Activated CD4-positive, alpha-beta memory T cell treated with anti-CD3 and anti-CD28 coated beads, Interleukin-2, amount 10 ng/mL, durations not matched to agents 7 days and 5 days (primary cell): Measurements from ENCODE around the gene CAVIN1. TPM values are rescaled to one million over a fixed set of nuclear protein-coding genes. Genes with fewer than 3 reads are reported as not detected.
"Not testable (repeated sequence)": the region's sequence is repeated elsewhere in the genome, so short reads cannot be mapped to it uniquely, and the experiment has no call there.

Source experiments
- CTCF ChIA-PET: fragments of 350-600 bp; sonication (Branson Sonifier 250); formaldehyde crosslinking; loops from one replicate; lab custom pipeline; 2021; ENCODE audit warnings: antibody characterized with exemption, inconsistent platforms; lab: Charles Lee
- POLR2A ChIA-PET: fragments of 350-600 bp; sonication (Branson Sonifier 250); formaldehyde crosslinking; loops from one replicate; lab custom pipeline; 2021; ENCODE audit warnings: antibody characterized with exemption; lab: Charles Lee
- DNase-seq: peaks from one replicate; pipeline ENCODE4 v3.0.0-alpha.2; 2020
- H3K27ac Mint-ChIP-seq: one replicate; pipeline ENCODE4 v1.8.0; 2021; ENCODE audit warnings: mild to moderate bottlenecking, mixed read lengths
- H3K27me3 Mint-ChIP-seq: one replicate; pipeline ENCODE4 v1.8.0; 2021; ENCODE audit warnings: mixed read lengths
- H3K36me3 Mint-ChIP-seq: one replicate; pipeline ENCODE4 v1.8.0; 2021; ENCODE audit warnings: low read depth, mixed read lengths
- H3K4me1 Mint-ChIP-seq: one replicate; pipeline ENCODE4 v1.8.0; 2021; ENCODE audit warnings: mixed read lengths
- H3K4me3 Mint-ChIP-seq: one replicate; pipeline ENCODE4 v1.8.0; 2021; ENCODE audit warnings: mild to moderate bottlenecking, mixed read lengths
- H3K9me3 Mint-ChIP-seq: one replicate; pipeline ENCODE4 v1.8.0; 2021; ENCODE audit warnings: mixed read lengths
- total RNA-seq, 2 experiments: library from RNA; stranded (reverse); gene quantifications; one replicate each; pipeline ENCODE4 v1.2.3, GENCODE V29; 2021

The CAVIN1 gene
- total RNA-seq, 2 experiments from 2014 or later, result 1.0 to 1.1 TPM

GRCh38 chr17:42424991-42425610, 2.0 kb upstream of the CAVIN1 start:
- H3K9me3 Mint-ChIP-seq, result no peaks in the 10 kb centered on the region
- peaks cover 20% of the 10 kb centered on the region for H3K4me1 Mint-ChIP-seq
- no peak overlapping the region for H3K4me3 Mint-ChIP-seq
- POLR2A ChIA-PET, result no interaction called here
- CTCF ChIA-PET, result no interaction called here
- H3K27ac Mint-ChIP-seq, result no peak overlapping the region
- peaks cover 55% of the 10 kb centered on the region for H3K27me3 Mint-ChIP-seq
- no peak for DNase-seq
- H3K36me3 Mint-ChIP-seq, result peaks cover 2% of the 10 kb centered on the region

- ChIA-PET POLR2A (interaction anchor here (0.5 to 1.0 kb wide), 2 partner anchors 76 to 944 kb away, joined by 3 to 4 read pairs; no protein-coding TSS in a partner anchor), CTCF (interaction anchor here (1.2 to 2.0 kb wide), 6 partner anchors 13 to 154 kb away, joined by 3 to 15 read pairs (median 4); no protein-coding TSS in a partner anchor)
- Mint-ChIP-seq H3K27ac (no peak overlapping the region), H3K27me3 (peaks cover 58% of the 10 kb centered on the region), H3K4me3 (no peak overlapping the region), H3K9me3 (no peaks in the 10 kb centered on the region), H3K4me1 (peaks cover 22% of the 10 kb centered on the region), H3K36me3 (peaks cover 2% of the 10 kb centered on the region)
- no peak for DNase-seq
These were observed 710 bp upstream of the CAVIN1 start for GRCh38 chr17:42423766-42424165.

- H3K9me3 Mint-ChIP-seq, result no peaks in the 10 kb centered on the region
- POLR2A ChIA-PET, result interaction anchor here (0.9 to 1.1 kb wide), 3 partner anchors 15 to 87 kb away, joined by 3 to 4 read pairs (median 3); no protein-coding TSS in a partner anchor
- peaks cover 22% of the 10 kb centered on the region for H3K4me1 Mint-ChIP-seq
- peak; percentile 24 for DNase-seq
- H3K27ac Mint-ChIP-seq, result no peak overlapping the region
- peaks cover 49% of the 10 kb centered on the region for H3K27me3 Mint-ChIP-seq
- H3K4me3 Mint-ChIP-seq, result peak overlapping the region; percentile 70
- H3K36me3 Mint-ChIP-seq, result peaks cover 2% of the 10 kb centered on the region
- CTCF ChIA-PET, result interaction anchor here (0.6 to 2.0 kb wide), 11 partner anchors 9 to 176 kb away, joined by 3 to 15 read pairs (median 4); no protein-coding TSS in a partner anchor
These were observed 571 bp downstream of the CAVIN1 start for GRCh38 chr17:42422412-42422957.

GRCh38 chr17:42421507-42422338, 1.3 kb downstream of the CAVIN1 start:
- H3K36me3 Mint-ChIP-seq, result peaks cover 2% of the 10 kb centered on the region
- no peaks in the 10 kb centered on the region for H3K9me3 Mint-ChIP-seq
- CTCF ChIA-PET, result interaction anchor here (0.6 to 2.0 kb wide), 7 partner anchors 15 to 177 kb away, joined by 3 to 15 read pairs (median 5); no protein-coding TSS in a partner anchor
- H3K27me3 Mint-ChIP-seq, result peaks cover 49% of the 10 kb centered on the region
- H3K4me1 Mint-ChIP-seq, result peaks cover 22% of the 10 kb centered on the region
- H3K27ac Mint-ChIP-seq, result no peak overlapping the region
- POLR2A ChIA-PET, result interaction anchor here (1.1 kb wide), 1 partner anchor 72 kb away, joined by 3 read pairs; no protein-coding TSS in a partner anchor
- peak overlapping the region; percentile 41 for H3K4me3 Mint-ChIP-seq
- DNase-seq, result no peak

GRCh38 chr17:42421136-42421506, 1.9 kb downstream of the CAVIN1 start:
- Mint-ChIP-seq H3K4me1 (peaks cover 22% of the 10 kb centered on the region), H3K27ac (no peak overlapping the region), H3K9me3 (no peaks in the 10 kb centered on the region), H3K27me3 (peaks cover 51% of the 10 kb centered on the region), H3K36me3 (peaks cover 2% of the 10 kb centered on the region), H3K4me3 (no peak overlapping the region)
- ChIA-PET CTCF (interaction anchor here (0.6 to 1.7 kb wide), 2 partner anchors 9 to 106 kb away, joined by 4 to 5 read pairs; no protein-coding TSS in a partner anchor), POLR2A (interaction anchor here (1.1 kb wide), 1 partner anchor 73 kb away, joined by 3 read pairs; no protein-coding TSS in a partner anchor)
- no peak for DNase-seq

GRCh38 chr17:42417981-42418380, 5.1 kb downstream of the CAVIN1 start:
- H3K27ac Mint-ChIP-seq, DNase-seq, H3K36me3 Mint-ChIP-seq, H3K4me3 Mint-ChIP-seq, H3K9me3 Mint-ChIP-seq, POLR2A ChIA-PET, CTCF ChIA-PET: not testable (repeated sequence)
- Mint-ChIP-seq H3K27me3 (peaks cover 33% of the 10 kb centered on the region), H3K4me1 (peaks cover 28% of the 10 kb centered on the region)

GRCh38 chr17:42414704-42415409, 8.2 kb downstream of the CAVIN1 start:
- Mint-ChIP-seq H3K36me3 (no peaks in the 10 kb centered on the region), H3K4me1 (peaks cover 11% of the 10 kb centered on the region), H3K9me3 (no peaks in the 10 kb centered on the region), H3K4me3 (peak overlapping the region; percentile 53), H3K27me3 (peaks cover 11% of the 10 kb centered on the region), H3K27ac (no peak overlapping the region)
- POLR2A ChIA-PET, result interaction anchor here (1.1 to 1.7 kb wide), 3 partner anchors 14 to 103 kb away, joined by 3 to 4 read pairs (median 4); partner anchors contain the start of gene STAT3
- CTCF ChIA-PET, result interaction anchor here (0.8 to 3.7 kb wide), 6 partner anchors 9 to 104 kb away, joined by 3 to 17 read pairs (median 3); partner anchors contain the start of gene STAT3
- DNase-seq, result peak; percentile 57

- DNase-seq, result no peak
- ChIA-PET CTCF (interaction anchor here (0.9 to 15.8 kb wide), 6 partner anchors 8 to 104 kb away, joined by 3 to 342 read pairs (median 8); no protein-coding TSS in a partner anchor), POLR2A (interaction anchor here (0.6 to 1.7 kb wide), 2 partner anchors 87 to 102 kb away, joined by 3 to 4 read pairs; no protein-coding TSS in a partner anchor)
- H3K27ac Mint-ChIP-seq, result no peak overlapping the region
- H3K4me1 Mint-ChIP-seq, result peaks cover 10% of the 10 kb centered on the region
- no peak overlapping the region for H3K4me3 Mint-ChIP-seq
- H3K36me3 Mint-ChIP-seq, result no peaks in the 10 kb centered on the region
- no peaks in the 10 kb centered on the region for H3K9me3 Mint-ChIP-seq
- peaks cover 6% of the 10 kb centered on the region for H3K27me3 Mint-ChIP-seq
These were observed 9.5 kb downstream of the CAVIN1 start for GRCh38 chr17:42413464-42414040.

- Mint-ChIP-seq H3K27me3 (peaks cover 13% of the 10 kb centered on the region), H3K4me3 (no peak overlapping the region), H3K9me3 (no peaks in the 10 kb centered on the region), H3K27ac (no peak overlapping the region), H3K4me1 (peaks cover 15% of the 10 kb centered on the region), H3K36me3 (no peaks in the 10 kb centered on the region)
- ChIA-PET POLR2A (interaction anchor here (1.4 kb wide), 1 partner anchor 23 kb away, joined by 4 read pairs; no protein-coding TSS in a partner anchor), CTCF (interaction anchor here (2.1 to 15.8 kb wide), 2 partner anchors 94 to 106 kb away, joined by 5 to 342 read pairs; no protein-coding TSS in a partner anchor)
- DNase-seq, result no peak
These were observed 11.0 kb downstream of the CAVIN1 start for GRCh38 chr17:42411905-42412679.

- Mint-ChIP-seq H3K27me3 (peaks cover 14% of the 10 kb centered on the region), H3K4me1 (peaks cover 15% of the 10 kb centered on the region), H3K36me3 (no peaks in the 10 kb centered on the region), H3K9me3 (no peaks in the 10 kb centered on the region), H3K27ac (no peak overlapping the region), H3K4me3 (no peak overlapping the region)
- POLR2A ChIA-PET, result interaction anchor here (1.4 kb wide), 1 partner anchor 23 kb away, joined by 4 read pairs; no protein-coding TSS in a partner anchor
- CTCF ChIA-PET, result interaction anchor here (1.9 to 15.8 kb wide), 3 partner anchors 12 to 106 kb away, joined by 4 to 342 read pairs (median 5); partner anchors contain the start of gene CAVIN1
- no peak for DNase-seq
These were observed 11.7 kb downstream of the CAVIN1 start for GRCh38 chr17:42411361-42411760.

GRCh38 chr17:42410319-42410685, 12.8 kb downstream of the CAVIN1 start:
- ChIA-PET CTCF (interaction anchor here (0.6 to 15.8 kb wide), 3 partner anchors 13 to 300 kb away, joined by 3 to 342 read pairs (median 4); partner anchors contain the start of gene CAVIN1), POLR2A (interaction anchor here (1.4 kb wide), 1 partner anchor 21 kb away, joined by 4 read pairs; no protein-coding TSS in a partner anchor)
- no peak overlapping the region for H3K4me3 Mint-ChIP-seq
- no peak overlapping the region for H3K27ac Mint-ChIP-seq
- no peaks in the 10 kb centered on the region for H3K9me3 Mint-ChIP-seq
- no peak for DNase-seq
- peaks cover 17% of the 10 kb centered on the region for H3K4me1 Mint-ChIP-seq
- peaks cover 12% of the 10 kb centered on the region for H3K27me3 Mint-ChIP-seq
- H3K36me3 Mint-ChIP-seq, result no peaks in the 10 kb centered on the region
